SK-N-SH treated with all-trans-retinoic acid at 6 μM for 48 hours (cell line): Measurements from ENCODE around the gene SDK2.

Experiments used
- PATZ1 ChIP-seq: fragments of 250-450 bp; sonication (Bioruptor Pico); IDR thresholded peaks from 2 replicates; pipeline ENCODE4 v1.8.0; 2020; ENCODE audit warnings: mild to moderate bottlenecking, moderate library complexity, borderline replicate concordance
- TSHZ2 ChIP-seq: fragments of 250-450 bp; sonication (Bioruptor Pico); IDR thresholded peaks from 2 replicates; pipeline ENCODE4 v1.5.0; 2020; ENCODE audit warnings: mild to moderate bottlenecking, moderate library complexity

GRCh38 chr17:73338566-73339197 is 305.6 kb downstream of the SDK2 start:
- no peak for TF ChIP-seq PATZ1 (CRISPR knock-in tag)
- no peak for TF ChIP-seq TSHZ2 (CRISPR knock-in tag)
